Measurements from ENCODE around the gene ITGA11. TPM values are rescaled to one million over a fixed set of nuclear protein-coding genes. Genes with fewer than 3 reads are reported as not detected.
"Not testable (repeated sequence)": the region's sequence is repeated elsewhere in the genome, so short reads cannot be mapped to it uniquely, and the experiment has no call there.

ITGA11 gene
- total RNA-seq, 1 donor from 2014 or later: 6.3 TPM

- DNase-seq (ENCODE audit: low read depth in 2 of 2): no peak
Measured at GRCh38 chr15:68410466-68411342, 21.3 kb downstream of the ITGA11 start.

DNA sequence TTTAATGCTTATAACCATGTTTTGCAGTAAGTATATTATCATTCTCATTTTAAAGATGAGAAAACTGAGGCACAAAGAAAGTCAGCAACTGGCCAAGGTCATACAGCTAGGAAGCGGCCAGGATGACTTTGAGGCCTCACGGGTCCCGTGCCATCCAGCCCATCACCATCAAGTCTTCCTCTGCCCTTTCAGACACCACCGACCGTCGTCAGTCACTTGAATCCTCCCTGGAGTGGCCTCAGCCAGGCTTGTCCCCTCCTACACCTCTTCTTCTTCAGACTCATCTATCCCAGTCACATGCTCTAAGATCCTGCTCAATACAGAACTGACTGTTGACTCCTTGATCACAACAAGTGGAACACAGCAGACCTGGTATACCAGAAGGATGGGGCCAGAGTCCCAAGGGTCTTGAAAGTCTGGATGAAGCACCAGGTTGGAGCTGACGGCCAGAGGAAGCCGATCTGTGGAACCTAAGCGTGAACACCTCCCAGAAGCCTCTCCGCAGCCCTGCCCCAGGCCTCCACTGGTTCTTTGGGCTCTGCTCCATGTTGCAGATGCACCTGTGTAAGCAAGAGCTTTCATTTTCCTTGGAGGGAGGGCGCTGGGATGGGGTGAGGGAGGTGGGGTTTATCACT, 22.1 kb downstream of the ITGA11 start:
- no peak for DNase-seq (ENCODE audit: low read depth in 2 of 2)

DNA sequence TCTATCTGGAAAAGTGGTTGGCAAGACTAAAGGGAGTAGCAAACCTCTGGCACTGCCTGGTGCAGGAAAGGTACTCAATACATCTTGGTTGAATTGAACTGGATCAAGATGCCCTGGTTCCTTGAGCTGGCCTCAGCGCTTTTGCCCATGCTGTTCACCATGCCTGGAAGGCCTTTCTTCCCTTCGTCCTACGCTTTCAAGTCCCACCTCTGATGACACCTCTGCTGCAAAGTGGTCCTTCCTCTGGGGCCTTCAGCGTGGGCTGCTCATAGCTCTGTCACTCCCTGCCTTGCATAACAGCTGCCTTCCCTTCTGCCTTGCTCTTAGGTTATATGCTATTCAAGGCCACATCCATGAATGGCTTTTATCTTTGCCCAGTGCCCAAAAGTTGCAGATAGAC, 23.0 kb downstream of the ITGA11 start:
- no peak for DNase-seq (ENCODE audit: low read depth in 2 of 2)

GRCh38 chr15:68407886-68408881, 23.8 kb downstream of the ITGA11 start:
- no peak for DNase-seq (ENCODE audit: low read depth in 2 of 2)

DNA sequence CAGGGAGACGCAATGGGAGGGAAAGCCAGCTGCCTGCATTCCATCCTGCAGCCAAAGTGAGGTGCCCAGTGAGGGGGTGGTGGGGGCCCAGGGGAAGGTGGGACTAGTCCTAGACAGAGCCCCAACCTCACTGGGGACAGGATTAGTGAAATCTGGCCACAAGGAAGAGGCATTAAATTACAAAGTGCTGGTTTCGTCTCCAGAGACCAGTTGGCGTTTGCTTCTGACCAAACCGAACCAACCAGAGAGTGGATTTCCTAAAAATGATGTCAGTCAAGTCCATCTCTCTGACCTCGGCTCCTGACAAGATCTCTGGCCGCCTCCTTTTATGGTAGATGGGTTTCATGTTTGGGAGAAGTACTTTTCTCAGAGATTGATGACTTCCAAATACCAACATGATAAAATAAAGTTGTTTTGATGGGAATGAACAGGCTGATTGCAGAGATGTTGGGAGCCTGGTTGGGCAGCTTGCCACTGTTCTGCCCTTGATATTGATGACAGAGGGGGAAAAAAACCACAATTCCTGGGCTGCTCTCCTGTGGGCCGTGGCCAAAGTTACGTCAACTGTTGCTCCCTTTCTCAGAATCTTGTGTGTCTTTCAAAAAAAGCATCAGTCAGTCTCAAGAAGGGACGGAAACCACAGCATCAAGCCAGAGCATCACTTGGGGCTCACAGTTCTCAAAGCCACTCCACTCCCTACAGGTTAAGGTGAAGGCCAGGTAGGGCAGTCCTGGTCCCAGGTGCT, 24.6 kb downstream of the ITGA11 start:
- no peak for DNase-seq (ENCODE audit: low read depth in 2 of 2)

GRCh38 chr15:68405378-68406250, 26.3 kb downstream of the ITGA11 start:
- DNase-seq (ENCODE audit: low read depth in 2 of 2): no peak

DNA sequence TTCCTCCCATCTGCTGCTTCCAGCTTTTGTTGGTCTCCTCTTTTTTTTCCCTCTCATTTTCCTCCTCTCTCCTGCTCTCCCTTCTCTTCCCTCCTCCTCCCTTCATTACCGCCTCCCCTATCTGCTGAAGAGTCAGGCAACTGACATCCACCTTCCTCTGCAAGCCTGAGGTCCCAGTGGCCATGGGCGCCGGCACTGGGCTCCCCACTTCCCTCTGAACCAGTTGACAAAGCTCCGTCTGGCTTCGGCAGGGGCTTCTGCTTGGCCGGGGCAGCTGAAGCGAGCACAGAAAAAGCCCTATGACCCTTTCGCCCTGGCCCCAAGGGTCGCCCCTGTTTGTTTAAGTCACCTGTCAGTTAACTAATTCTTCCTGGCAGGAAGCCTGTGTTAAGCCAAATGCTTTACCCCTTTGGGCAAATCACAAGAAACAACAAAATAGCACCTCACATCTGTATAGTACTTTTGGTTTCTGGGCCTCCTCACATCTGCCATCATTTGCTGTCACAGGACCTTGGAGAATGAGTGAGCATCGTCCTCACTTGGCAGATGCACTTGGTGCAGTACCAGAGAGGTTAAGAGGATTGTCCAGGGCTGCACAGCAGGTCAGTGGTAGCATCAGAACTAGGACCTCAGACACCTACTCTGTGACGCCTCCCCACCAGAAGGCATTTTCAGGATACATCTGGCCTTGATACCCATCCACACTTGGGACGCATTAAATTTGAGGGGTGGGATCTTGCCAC, 27.7 kb downstream of the ITGA11 start:
- DNase-seq (ENCODE audit: low read depth in 2 of 2): no peak

DNA sequence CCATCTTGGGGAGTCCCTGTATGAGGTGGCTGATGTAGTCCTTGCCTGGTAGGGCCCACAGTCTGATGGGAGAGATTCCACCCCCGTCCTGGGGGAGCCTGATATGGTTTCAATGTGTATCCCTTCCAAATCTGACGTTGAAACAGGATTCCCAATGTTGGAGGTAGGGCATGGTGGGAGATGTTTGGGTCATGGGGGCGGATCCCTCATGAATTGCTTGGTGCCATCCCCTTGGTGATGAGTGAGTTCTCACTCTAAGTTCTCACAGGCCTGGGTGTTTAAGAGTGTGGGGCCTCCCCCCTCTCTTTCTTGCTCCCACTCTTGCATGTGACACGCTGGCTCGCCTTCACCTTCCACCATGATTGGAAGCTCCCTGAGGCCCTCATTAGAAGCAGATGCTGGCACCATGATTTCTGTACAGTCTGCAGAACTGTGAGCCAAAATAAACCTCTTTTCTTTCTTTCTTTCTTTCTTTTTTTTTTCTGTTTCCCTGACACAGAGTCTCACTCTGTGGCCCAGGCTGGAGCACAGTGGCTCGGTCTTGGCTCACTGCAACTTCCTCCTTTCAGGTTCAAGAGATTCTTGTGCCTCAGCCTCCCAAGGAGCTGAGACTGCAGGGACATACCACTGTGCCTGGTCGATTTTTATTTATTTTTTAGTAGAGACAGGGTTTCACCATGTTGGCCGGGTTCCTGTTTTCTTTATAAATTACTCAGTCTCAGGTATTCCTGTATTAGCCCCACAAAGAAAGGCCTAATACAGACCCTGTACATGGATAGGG, 28.6 kb downstream of the ITGA11 start:
- DNase-seq (ENCODE audit: low read depth in 2 of 2): no peak

GRCh38 chr15:68402432-68403160, 29.4 kb downstream of the ITGA11 start:
- DNase-seq (ENCODE audit: low read depth in 2 of 2): no peak

- no peak for DNase-seq (ENCODE audit: low read depth in 2 of 2)
Measured at GRCh38 chr15:68401496-68402431, 30.2 kb downstream of the ITGA11 start.

GRCh38 chr15:68400066-68400456, 31.9 kb downstream of the ITGA11 start:
- no peak for DNase-seq (ENCODE audit: low read depth in 2 of 2)

- DNase-seq (ENCODE audit: low read depth in 2 of 2): no peak
Measured at GRCh38 chr15:68399096-68400065, 32.6 kb downstream of the ITGA11 start.

DNA sequence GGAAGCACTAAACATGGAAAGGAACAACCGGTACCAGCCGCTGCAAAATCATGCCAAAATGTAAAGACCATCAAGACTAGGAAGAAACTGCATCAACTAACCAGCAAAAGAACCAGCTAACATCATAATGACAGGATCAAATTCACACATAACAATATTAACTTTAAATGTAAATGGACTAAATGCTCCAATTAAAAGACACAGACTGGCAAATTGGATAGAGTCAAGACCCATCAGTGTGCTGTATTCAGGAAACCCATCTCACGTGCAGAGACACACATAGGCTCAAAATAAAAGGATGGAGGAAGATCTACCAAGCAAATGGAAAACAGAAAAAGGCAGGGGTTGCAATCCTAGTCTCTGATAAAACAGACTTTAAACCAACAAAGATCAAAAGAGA, 34.0 kb downstream of the ITGA11 start:
- DNase-seq (ENCODE audit: low read depth in 2 of 2): not testable (repeated sequence)

DNA sequence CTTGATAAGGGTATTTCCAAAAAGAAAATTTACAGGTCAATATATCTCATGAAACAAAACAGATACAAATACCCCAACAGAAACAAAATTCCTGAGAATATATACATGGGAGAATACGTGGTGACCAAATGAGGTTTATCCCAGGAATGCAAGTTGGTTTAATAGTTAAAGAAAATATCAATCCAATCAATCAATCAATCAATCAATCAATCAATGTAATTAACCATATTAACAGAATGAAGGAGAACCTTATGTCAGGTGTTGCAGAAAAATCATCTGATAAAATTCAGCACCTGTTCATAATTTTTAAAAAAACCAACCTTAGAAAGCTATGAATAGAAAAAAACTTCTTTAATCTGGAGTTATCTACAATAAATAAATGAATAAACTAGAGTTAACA, 35.9 kb downstream of the ITGA11 start:
- no peak for DNase-seq (ENCODE audit: low read depth in 2 of 2)

DNA sequence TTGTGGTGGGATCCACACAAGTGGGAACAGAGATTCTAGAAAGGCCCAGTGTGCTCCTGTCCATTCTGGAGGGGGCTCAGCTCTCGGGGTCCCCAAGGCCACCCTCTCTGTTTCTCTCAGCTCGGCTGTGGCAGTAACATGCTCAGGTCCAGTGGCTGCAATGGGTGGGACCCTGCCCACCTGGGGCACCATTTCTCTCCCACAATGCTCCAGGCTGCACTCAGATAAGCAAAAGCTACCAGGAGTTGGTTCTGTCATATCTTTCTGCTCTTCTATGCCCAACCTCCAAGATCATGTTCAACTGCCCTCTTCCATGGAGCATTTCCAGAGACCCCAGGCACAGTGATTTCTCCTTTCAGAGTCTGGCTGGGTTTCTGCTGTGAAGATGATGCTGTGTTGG, 40.8 kb downstream of the ITGA11 start:
- DNase-seq (ENCODE audit: low read depth in 2 of 2): no peak
